Esophagus squamous epithelium (tissue), 4 donors: Measurements from ENCODE around the gene CCT5.

Source experiments
- POLR2A ChIP-seq, 4 donors: fragments of 450-650 bp; IDR thresholded peaks; one replicate each; pipeline ENCODE4 v1.6.1; 2017; ENCODE audit warnings: antibody characterized with exemption in 4 of 4, mild to moderate bottlenecking in 4 of 4, moderate library complexity in 3 of 4
- TF ChIP-seq, protein P1 (sequence below), 6 experiments: fragments of 450-650 bp in 4 of 6; fragments of 200-600 bp in 2 of 6; sonication (generic) in 2 of 6; IDR thresholded peaks; one replicate each; pipeline ENCODE4 v1.5.1; 2016 to 2019; ENCODE audit warnings: antibody characterized with exemption in 6 of 6, mild to moderate bottlenecking in 4 of 6, moderate library complexity in 4 of 6

DNA sequence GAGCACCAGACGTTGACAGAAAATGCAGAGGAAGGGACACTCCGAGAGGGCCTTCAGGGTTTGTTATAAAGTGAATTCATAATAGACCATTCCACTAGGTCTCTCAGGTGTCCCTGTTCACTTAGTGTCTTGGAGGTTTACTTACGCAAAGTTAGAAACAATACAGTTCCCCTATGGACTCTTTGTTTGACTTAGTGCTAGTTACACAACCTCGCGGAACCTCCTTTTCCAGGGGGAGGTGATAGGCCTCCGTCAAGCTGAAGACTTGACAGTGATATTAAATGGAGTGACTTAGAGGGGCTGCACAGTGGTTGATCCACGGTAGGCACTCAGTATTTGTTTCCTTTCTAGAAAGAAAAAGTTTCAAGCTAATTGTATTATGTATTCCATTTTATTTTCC, 1.3 kb downstream of the CCT5 start:
- TF ChIP-seq POLR2A (IDR thresholded peaks at IDR 0.05) = no peak
- TF ChIP-seq, protein P1, sequence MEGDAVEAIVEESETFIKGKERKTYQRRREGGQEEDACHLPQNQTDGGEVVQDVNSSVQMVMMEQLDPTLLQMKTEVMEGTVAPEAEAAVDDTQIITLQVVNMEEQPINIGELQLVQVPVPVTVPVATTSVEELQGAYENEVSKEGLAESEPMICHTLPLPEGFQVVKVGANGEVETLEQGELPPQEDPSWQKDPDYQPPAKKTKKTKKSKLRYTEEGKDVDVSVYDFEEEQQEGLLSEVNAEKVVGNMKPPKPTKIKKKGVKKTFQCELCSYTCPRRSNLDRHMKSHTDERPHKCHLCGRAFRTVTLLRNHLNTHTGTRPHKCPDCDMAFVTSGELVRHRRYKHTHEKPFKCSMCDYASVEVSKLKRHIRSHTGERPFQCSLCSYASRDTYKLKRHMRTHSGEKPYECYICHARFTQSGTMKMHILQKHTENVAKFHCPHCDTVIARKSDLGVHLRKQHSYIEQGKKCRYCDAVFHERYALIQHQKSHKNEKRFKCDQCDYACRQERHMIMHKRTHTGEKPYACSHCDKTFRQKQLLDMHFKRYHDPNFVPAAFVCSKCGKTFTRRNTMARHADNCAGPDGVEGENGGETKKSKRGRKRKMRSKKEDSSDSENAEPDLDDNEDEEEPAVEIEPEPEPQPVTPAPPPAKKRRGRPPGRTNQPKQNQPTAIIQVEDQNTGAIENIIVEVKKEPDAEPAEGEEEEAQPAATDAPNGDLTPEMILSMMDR (IDR thresholded peaks at IDR 0.05) = no peak
